Adrenal gland (tissue), 12 donors: ENCODE results near the gene MYO5B. TPM values are rescaled to one million over a fixed set of nuclear protein-coding genes. Genes with fewer than 3 reads are reported as not detected.

Experiments used
- DNase-seq, 7 donors: peaks; one replicate each; pipeline ENCODE4 v3.0.0-alpha.2; 2019 to 2020
- H3K27ac ChIP-seq, 5 donors: fragments of 200-600 bp; sonication (generic) in 4 of 5; 1 replicate in 3 of 5; 2 replicates in 2 of 5; pipeline versions ENCODE4 v1.5.1 to v1.8.0; 2016 to 2020; ENCODE audit warnings: mild to moderate bottlenecking in 1 of 5
- H3K27me3 ChIP-seq: fragments of 200-600 bp; 2 replicates; pipeline ENCODE4 v1.8.0; 2021
- H3K36me3 ChIP-seq, 2 donors: fragments of 200-600 bp; replicated peaks in 1 of 2; 1 replicate in 1 of 2; 2 replicates in 1 of 2; pipeline versions ENCODE4 v1.5.1 to v1.8.0; 2018 to 2022
- H3K4me1 ChIP-seq, 2 donors: fragments of 200-600 bp; replicated peaks in 1 of 2; 1 replicate in 1 of 2; 2 replicates in 1 of 2; pipeline versions ENCODE4 v1.5.1 to v1.8.0; 2018 to 2021
- H3K4me3 ChIP-seq, 4 donors: fragments of 200-600 bp; sonication (generic) in 3 of 4; one replicate each; pipeline ENCODE4 v1.5.1; 2016 to 2018
- H3K9me3 ChIP-seq, 3 donors: fragments of 200-600 bp; sonication (generic) in 1 of 3; replicated peaks in 1 of 3; 1 replicate in 2 of 3; 2 replicates in 1 of 3; pipeline versions ENCODE4 v1.5.1 to v1.8.0; 2016 to 2021
- POLR2A ChIP-seq, 2 donors: fragments of 450-650 bp; IDR thresholded peaks; one replicate each; pipeline ENCODE4 v1.6.1; 2017; ENCODE audit warnings: antibody characterized with exemption in 2 of 2, mild to moderate bottlenecking in 2 of 2, moderate library complexity in 1 of 2
- whole genome bisulfite sequencing, 4 donors: extraction: QIAGEN DNeasy Blood & Tissue Kit in 2 of 4; methylation state at CpG; one replicate each; pipeline versions ENCODE4 v1.1.5 to v1.1.7; 2013 to 2017; 5-methylcytosine and 5-hydroxymethylcytosine counted together
- intact Hi-C, 2 donors: fragments of 100-400 bp; cut with DNase I; formaldehyde crosslinking; loops; one replicate each; pipeline versions ENCODE4 v1.14.1 to v1.15.0; 2022 to 2023
- polyA plus RNA-seq, 3 donors: library from polyadenylated mRNA; stranded (reverse); fragments of 200-250 nt in 2 of 3; fragments of 350-450 nt in 1 of 3; fragmentation: Illumina TruSeq in 1 of 3; extraction: RNeasy Lipid Tissue Mini Kit (QIAGEN cat#74804) in 1 of 3; gene quantifications; one replicate each; pipeline ENCODE4 v1.2.3, GENCODE V29; 2013 to 2014
- total RNA-seq, 9 donors: library from RNA; depleted of rRNA in 4 of 9; stranded (reverse); fragments of >200 nt in 4 of 9; fragments of 120-200 nt in 1 of 9; fragmentation: NEBNext Ultra II Directional in 1 of 9; extraction: Animal tissue kit (Norgen Biotek cat#: 25700) in 1 of 9; gene quantifications; one replicate each; pipeline versions ENCODE4 v1.1.0 to v1.2.4, GENCODE V29; 2013 to 2023
- TF ChIP-seq, protein P1 (sequence below), 6 experiments: fragments of 450-650 bp in 4 of 6; fragments of 200-600 bp in 2 of 6; sonication (generic) in 1 of 6; IDR thresholded peaks; 1 replicate in 5 of 6; 2 replicates in 1 of 6; pipeline versions ENCODE4 v1.5.1 to v1.8.0; 2016 to 2021; ENCODE audit warnings: antibody characterized with exemption in 6 of 6, mild to moderate bottlenecking in 2 of 6, moderate library complexity in 1 of 6
- donor health status: healthy with polysubstance abuse.
- donor health status: Bipolar disorder and iron deficiency.
- donor health status: DM: yes; HTN: yes; CAD: no.
- donor health status: DM: no; HTN: no; CAD: no.
- donor health status: DM: no; HTN: no; CAD: no.
- donor health status: DM: yes; HTN: yes; CAD: no.

The MYO5B gene
- total and polyA plus RNA-seq, 12 donors, result 0.61 to 9.3 (median 2.9) TPM

GRCh38 chr18:50143886-50144285 lies 51.1 kb downstream of the MYO5B start:
- no peaks in the 10 kb centered on the region for H3K9me3 ChIP-seq
- no peaks in the 10 kb centered on the region for H3K4me1 ChIP-seq
- H3K36me3 ChIP-seq, result no peaks in the 10 kb centered on the region
- intact Hi-C loops, result no loop called here
- 78 to 96% (median 91%) methylated on average over 2 of the region's 2 CpGs for WGBS, 4 donors
- no peaks in the 10 kb centered on the region for H3K27me3 ChIP-seq
- H3K27ac ChIP-seq, result no peak overlapping the region
- TF ChIP-seq POLR2A (IDR thresholded peaks at IDR 0.05), result no peak
- TF ChIP-seq, protein P1, sequence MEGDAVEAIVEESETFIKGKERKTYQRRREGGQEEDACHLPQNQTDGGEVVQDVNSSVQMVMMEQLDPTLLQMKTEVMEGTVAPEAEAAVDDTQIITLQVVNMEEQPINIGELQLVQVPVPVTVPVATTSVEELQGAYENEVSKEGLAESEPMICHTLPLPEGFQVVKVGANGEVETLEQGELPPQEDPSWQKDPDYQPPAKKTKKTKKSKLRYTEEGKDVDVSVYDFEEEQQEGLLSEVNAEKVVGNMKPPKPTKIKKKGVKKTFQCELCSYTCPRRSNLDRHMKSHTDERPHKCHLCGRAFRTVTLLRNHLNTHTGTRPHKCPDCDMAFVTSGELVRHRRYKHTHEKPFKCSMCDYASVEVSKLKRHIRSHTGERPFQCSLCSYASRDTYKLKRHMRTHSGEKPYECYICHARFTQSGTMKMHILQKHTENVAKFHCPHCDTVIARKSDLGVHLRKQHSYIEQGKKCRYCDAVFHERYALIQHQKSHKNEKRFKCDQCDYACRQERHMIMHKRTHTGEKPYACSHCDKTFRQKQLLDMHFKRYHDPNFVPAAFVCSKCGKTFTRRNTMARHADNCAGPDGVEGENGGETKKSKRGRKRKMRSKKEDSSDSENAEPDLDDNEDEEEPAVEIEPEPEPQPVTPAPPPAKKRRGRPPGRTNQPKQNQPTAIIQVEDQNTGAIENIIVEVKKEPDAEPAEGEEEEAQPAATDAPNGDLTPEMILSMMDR (IDR thresholded peaks at IDR 0.05), result no peak
- DNase-seq, result no peak
- no peak overlapping the region for H3K4me3 ChIP-seq

- H3K27me3 ChIP-seq, result no peaks in the 10 kb centered on the region
- H3K4me3 ChIP-seq, result no peak overlapping the region
- intact Hi-C loops, result no loop called here
- H3K9me3 ChIP-seq, result no peaks in the 10 kb centered on the region
- WGBS, 4 donors, result 59 to 77% (median 73%) methylated on average over 3 of the region's 3 CpGs
- TF ChIP-seq POLR2A (IDR thresholded peaks at IDR 0.05), result no peak
- TF ChIP-seq, protein P1 (IDR thresholded peaks at IDR 0.05), result no peak
- H3K36me3 ChIP-seq, result no peaks in the 10 kb centered on the region
- no peak for DNase-seq
- H3K27ac ChIP-seq, result no peak overlapping the region
- no peaks in the 10 kb centered on the region for H3K4me1 ChIP-seq
These were observed 51.7 kb downstream of the MYO5B start for GRCh38 chr18:50143294-50143693.

GRCh38 chr18:50142441-50143120 lies 52.4 kb downstream of the MYO5B start:
- no peak overlapping the region for H3K27ac ChIP-seq
- 48 to 66% (median 59%) methylated on average over 6 of the region's 6 CpGs for WGBS, 4 donors
- H3K27me3 ChIP-seq, result no peaks in the 10 kb centered on the region
- DNase-seq, result no peak
- intact Hi-C loops, result no loop called here
- H3K4me3 ChIP-seq, result no peak overlapping the region
- no peaks in the 10 kb centered on the region for H3K4me1 ChIP-seq
- no peaks in the 10 kb centered on the region for H3K9me3 ChIP-seq
- H3K36me3 ChIP-seq, result no peaks in the 10 kb centered on the region
- TF ChIP-seq, protein P1 (IDR thresholded peaks at IDR 0.05), result no peak
- no peak for TF ChIP-seq POLR2A (IDR thresholded peaks at IDR 0.05)

DNA sequence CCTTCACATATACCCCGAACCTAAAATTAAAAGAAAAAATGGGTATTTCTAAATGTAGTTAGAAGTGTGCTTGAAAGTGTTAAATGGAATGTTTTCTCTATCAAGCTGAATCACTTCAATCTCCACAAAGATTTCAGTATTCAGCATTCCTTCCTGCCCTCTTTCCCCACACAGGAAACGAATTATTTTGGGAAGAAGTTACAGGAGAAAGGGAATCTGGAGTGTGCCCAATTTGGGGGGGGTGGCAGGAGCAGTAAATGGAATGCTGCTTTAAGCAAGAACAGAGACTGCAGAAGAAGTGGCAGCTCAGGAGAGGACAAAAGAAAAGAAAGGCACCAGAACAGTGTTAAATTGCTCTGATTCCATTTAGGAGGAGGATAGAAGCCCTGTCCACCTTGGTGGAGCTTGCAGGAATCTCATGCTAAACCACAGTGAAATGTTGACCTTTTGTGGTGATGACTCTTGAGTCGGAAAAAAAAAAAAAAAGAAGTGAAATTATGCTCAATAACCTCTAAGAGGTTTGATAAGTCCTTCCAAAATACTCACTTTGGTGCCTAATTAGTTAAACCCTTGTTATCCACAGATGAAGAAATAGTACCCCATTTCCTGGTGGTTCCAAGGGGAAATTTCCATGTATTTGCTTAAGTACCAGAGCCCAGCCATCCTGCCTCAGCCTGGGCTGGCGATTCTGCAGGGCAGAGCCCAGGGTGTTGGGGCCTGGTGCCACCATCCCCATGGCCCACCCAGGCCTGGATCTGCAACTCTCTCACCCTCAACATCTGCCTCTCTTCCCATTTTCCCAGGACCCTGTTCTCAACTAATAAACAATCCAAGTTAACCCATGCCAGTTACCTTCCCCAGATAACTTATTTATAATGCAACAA lies 56.5 kb downstream of the MYO5B start:
- TF ChIP-seq, protein P1 (IDR thresholded peaks at IDR 0.05), result no peak
- TF ChIP-seq POLR2A (IDR thresholded peaks at IDR 0.05), result no peak
- no peaks in the 10 kb centered on the region for H3K4me1 ChIP-seq
- intact Hi-C loops, result no loop called here
- WGBS, 4 donors, result 47 to 70% (median 56%) methylated on average over 4 of the region's 4 CpGs
- H3K27me3 ChIP-seq, result no peaks in the 10 kb centered on the region
- no peaks in the 10 kb centered on the region for H3K36me3 ChIP-seq
- H3K27ac ChIP-seq, result no peak overlapping the region
- DNase-seq, result no peak
- H3K4me3 ChIP-seq, result no peak overlapping the region
- no peaks in the 10 kb centered on the region for H3K9me3 ChIP-seq
